ENCODE data around the gene GDPD5. TPM values are rescaled to one million over a fixed set of nuclear protein-coding genes. Genes with fewer than 3 reads are reported as not detected.

Gene GDPD5
- total RNA-seq, 1 experiment from 2014 or later, result 28.6 TPM

DNA sequence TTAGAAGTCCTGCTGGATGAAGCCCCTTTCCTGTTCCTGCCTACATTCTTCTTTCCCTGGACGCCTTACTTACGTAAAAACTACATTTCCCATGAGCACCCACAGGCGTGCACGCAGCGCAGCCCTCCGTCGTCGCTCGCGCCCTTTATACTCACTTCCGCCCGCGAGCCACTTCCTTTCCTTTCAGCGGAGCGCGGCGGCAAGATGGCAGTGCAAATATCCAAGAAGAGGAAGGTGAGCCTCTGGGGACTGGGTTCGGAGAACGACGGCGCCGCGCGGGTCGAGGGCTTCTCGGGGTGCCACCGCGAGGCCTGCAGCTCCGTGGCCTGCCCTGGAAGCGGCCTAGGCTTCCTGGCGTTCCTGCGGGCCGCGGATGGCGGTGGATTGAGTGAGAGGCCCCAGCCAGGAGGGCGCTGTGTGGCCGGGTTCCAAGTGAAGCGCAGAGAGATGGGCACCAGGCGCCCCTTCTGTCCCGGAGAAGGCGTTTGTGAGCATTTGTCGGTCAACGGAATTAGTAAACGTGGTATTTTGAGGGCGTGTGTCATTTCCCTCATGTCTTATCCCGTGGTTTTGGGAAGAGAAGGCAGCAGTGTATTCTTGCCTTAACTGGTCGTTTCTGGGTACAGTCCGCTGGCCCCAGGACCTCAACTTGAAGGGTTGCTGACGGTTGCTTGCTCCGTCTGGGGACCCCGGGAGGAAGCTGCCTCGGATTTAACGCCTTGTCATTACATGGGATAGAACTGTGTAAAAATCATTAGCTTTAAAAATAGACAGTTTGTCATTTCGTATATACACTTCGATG is 126.2 kb downstream of the GDPD5 start, which contains the start of gene RPS3:
TSS of gene RPS3 (plus strand) at position 175 of the 802 bp plus-strand sequence. CDS start at position 205, 30 bp downstream.
- CTCF ChIA-PET, result interaction anchor here (0.6 to 1.3 kb wide), 3 partner anchors 12 to 77 kb away, joined by 3 to 6 read pairs (median 3); no protein-coding TSS in a partner anchor
- Mint-ChIP-seq H3K36me3 (ENCODE audit: insufficient read depth, unreplicated experiment) (peaks cover 58% of the 10 kb centered on the region), H3K9me3 (ENCODE audit: unreplicated experiment) (no peaks in the 10 kb centered on the region), H3K4me3 (ENCODE audit: unreplicated experiment) (peak within 1 kb of the TSS; percentile 99), H3K4me1 (ENCODE audit: low read depth, unreplicated experiment) (peaks cover 40% of the 10 kb centered on the region), H3K27ac (ENCODE audit: unreplicated experiment) (peak within 1 kb of the TSS; percentile 100), H3K27me3 (ENCODE audit: insufficient read depth, unreplicated experiment) (no peaks in the 10 kb centered on the region)
- TSS peak; percentile 57 for BruUV-seq (replicated peaks)
- H3K4me1 ChIP-seq, result peaks cover 35% of the 10 kb centered on the region
- intact Hi-C loops (cut with micrococcal nuclease; ENCODE audit: unreplicated experiment), result loop anchor here (1.0 kb wide), 1 partner anchor 11 kb away; no protein-coding TSS in a partner anchor
- H3K9me3 ChIP-seq, result no peaks in the 10 kb centered on the region
- DNase-seq, result peak; percentile 95 to 97
- H3K27me3 ChIP-seq (replicated peaks; ENCODE audit: control insufficient read depth, insufficient read depth, low read length), result no peaks in the 10 kb centered on the region
- H3K36me3 ChIP-seq (ENCODE audit: control insufficient read depth, insufficient read depth, low read length), result peaks cover 22% of the 10 kb centered on the region
- H3K4me3 ChIP-seq (ENCODE audit: low read depth, low read length), result peak within 1 kb of the TSS; percentile 80
- TF ChIP-seq, protein P1, sequence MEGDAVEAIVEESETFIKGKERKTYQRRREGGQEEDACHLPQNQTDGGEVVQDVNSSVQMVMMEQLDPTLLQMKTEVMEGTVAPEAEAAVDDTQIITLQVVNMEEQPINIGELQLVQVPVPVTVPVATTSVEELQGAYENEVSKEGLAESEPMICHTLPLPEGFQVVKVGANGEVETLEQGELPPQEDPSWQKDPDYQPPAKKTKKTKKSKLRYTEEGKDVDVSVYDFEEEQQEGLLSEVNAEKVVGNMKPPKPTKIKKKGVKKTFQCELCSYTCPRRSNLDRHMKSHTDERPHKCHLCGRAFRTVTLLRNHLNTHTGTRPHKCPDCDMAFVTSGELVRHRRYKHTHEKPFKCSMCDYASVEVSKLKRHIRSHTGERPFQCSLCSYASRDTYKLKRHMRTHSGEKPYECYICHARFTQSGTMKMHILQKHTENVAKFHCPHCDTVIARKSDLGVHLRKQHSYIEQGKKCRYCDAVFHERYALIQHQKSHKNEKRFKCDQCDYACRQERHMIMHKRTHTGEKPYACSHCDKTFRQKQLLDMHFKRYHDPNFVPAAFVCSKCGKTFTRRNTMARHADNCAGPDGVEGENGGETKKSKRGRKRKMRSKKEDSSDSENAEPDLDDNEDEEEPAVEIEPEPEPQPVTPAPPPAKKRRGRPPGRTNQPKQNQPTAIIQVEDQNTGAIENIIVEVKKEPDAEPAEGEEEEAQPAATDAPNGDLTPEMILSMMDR (IDR thresholded peaks at IDR 0.05; ENCODE audit: insufficient read depth in 1 of 2, low read depth in 1 of 2, low read length in 1 of 2, severe bottlenecking in 1 of 2, unreplicated experiment in 1 of 2), result peak in 1 of 2 experiments; percentile 60
- POLR2A ChIA-PET, result interaction anchor here (0.5 to 1.3 kb wide), 7 partner anchors 12 to 260 kb away, joined by 3 to 6 read pairs (median 5); no protein-coding TSS in a partner anchor

DNA sequence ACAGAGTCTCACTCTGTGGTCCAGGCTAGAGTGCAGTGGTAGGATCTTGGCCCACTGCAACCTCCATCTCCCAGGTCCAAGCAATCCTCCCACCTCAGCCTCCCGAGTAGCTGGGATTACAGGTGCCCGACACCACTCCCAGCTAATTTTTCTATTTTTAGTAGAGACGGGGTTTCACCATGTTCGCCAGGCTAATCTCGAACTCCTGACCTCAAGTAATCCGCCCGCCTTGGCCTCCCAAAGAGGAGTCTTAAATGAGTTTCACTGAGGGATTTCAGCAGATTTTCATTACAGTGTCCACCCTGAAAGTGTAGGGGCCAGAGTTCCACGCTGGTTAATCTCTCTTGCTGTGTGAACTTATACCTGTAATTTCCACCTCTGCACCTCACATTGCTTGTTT is 126.8 kb downstream of the GDPD5 start:
- Mint-ChIP-seq H3K4me3 (ENCODE audit: unreplicated experiment) (peak overlapping the region; percentile 99), H3K9me3 (ENCODE audit: unreplicated experiment) (no peaks in the 10 kb centered on the region), H3K27me3 (ENCODE audit: insufficient read depth, unreplicated experiment) (no peaks in the 10 kb centered on the region), H3K27ac (ENCODE audit: unreplicated experiment) (peak overlapping the region; percentile 100), H3K36me3 (ENCODE audit: insufficient read depth, unreplicated experiment) (peaks cover 51% of the 10 kb centered on the region), H3K4me1 (ENCODE audit: low read depth, unreplicated experiment) (peaks cover 33% of the 10 kb centered on the region)
- ChIA-PET POLR2A (interaction anchor here (1.0 kb wide), 1 partner anchor 24 kb away, joined by 4 read pairs; no protein-coding TSS in a partner anchor), CTCF (no interaction called here)
- DNase-seq, result no peak
- BruUV-seq (replicated peaks), result no TSS peak
- TF ChIP-seq, protein P1 (IDR thresholded peaks at IDR 0.05; ENCODE audit: insufficient read depth in 1 of 2, low read depth in 1 of 2, low read length in 1 of 2, severe bottlenecking in 1 of 2, unreplicated experiment in 1 of 2), result no peak
- H3K36me3 ChIP-seq (ENCODE audit: control insufficient read depth, insufficient read depth, low read length), result peaks cover 17% of the 10 kb centered on the region
- no peaks in the 10 kb centered on the region for H3K27me3 ChIP-seq (replicated peaks; ENCODE audit: control insufficient read depth, insufficient read depth, low read length)
- H3K9me3 ChIP-seq, result no peaks in the 10 kb centered on the region
- peaks cover 35% of the 10 kb centered on the region for H3K4me1 ChIP-seq
- intact Hi-C loops (cut with micrococcal nuclease; ENCODE audit: unreplicated experiment), result loop anchor here (1.0 kb wide), 1 partner anchor 11 kb away; no protein-coding TSS in a partner anchor
- H3K4me3 ChIP-seq (ENCODE audit: low read depth, low read length), result no peak overlapping the region

DNA sequence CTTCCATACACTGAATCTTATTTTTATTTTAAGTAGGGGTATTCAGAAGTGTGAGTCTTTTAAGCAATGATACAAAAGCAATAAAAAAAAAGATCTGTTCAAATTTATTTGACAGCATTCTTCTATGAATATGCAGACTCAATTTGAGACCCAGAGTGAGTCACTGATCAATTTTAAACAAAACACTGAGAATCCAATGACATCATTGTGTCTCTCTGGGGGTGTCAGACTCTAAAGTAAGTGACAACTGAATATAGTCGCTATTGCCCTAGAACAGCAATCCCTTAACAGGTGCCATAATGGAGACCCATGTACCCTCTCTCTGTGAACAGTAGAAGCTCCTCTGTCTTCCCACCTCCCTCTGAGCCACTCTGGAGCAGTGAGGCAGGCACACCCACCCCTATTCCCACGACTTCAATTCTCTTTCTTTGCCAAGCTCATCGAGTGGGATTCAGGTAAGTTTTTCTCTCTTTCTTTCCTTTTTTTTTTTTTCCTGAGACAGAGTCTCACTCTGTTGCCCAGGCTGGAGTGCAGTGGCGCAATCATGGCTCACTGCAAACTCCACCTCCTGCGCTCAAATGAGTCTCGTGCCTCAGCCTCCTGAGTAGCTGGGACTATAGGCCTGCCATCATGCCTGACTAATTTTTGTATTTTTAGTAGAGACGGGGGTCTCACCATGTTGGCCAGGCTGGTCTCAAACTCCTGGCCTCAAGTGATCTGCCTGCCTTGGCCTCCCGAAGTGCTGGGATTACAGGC is 131.5 kb downstream of the GDPD5 start:
- H3K36me3 Mint-ChIP-seq (ENCODE audit: insufficient read depth, unreplicated experiment), result peaks cover 5% of the 10 kb centered on the region
- no peak overlapping the region for H3K4me3 Mint-ChIP-seq (ENCODE audit: unreplicated experiment)
- H3K9me3 Mint-ChIP-seq (ENCODE audit: unreplicated experiment), result no peaks in the 10 kb centered on the region
- no peaks in the 10 kb centered on the region for H3K27me3 ChIP-seq (replicated peaks; ENCODE audit: control insufficient read depth, insufficient read depth, low read length)
- BruUV-seq (replicated peaks), result no TSS peak
- H3K27me3 Mint-ChIP-seq (ENCODE audit: insufficient read depth, unreplicated experiment), result no peaks in the 10 kb centered on the region
- H3K36me3 ChIP-seq (ENCODE audit: control insufficient read depth, insufficient read depth, low read length), result no peaks in the 10 kb centered on the region
- peaks cover 4% of the 10 kb centered on the region for H3K4me1 Mint-ChIP-seq (ENCODE audit: low read depth, unreplicated experiment)
- CTCF ChIA-PET, result no interaction called here
- H3K4me1 ChIP-seq, result peaks cover 5% of the 10 kb centered on the region
- H3K27ac Mint-ChIP-seq (ENCODE audit: unreplicated experiment), result no peak overlapping the region
- no peaks in the 10 kb centered on the region for H3K9me3 ChIP-seq
- no peak overlapping the region for H3K4me3 ChIP-seq (ENCODE audit: low read depth, low read length)
- intact Hi-C loops (cut with micrococcal nuclease; ENCODE audit: unreplicated experiment), result no loop called here
- TF ChIP-seq, protein P1 (IDR thresholded peaks at IDR 0.05; ENCODE audit: insufficient read depth in 1 of 2, low read depth in 1 of 2, low read length in 1 of 2, severe bottlenecking in 1 of 2, unreplicated experiment in 1 of 2), result no peak
- POLR2A ChIA-PET, result interaction anchor here (1.4 kb wide), 1 partner anchor 28 kb away, joined by 3 read pairs; no protein-coding TSS in a partner anchor
- no peak for DNase-seq

All from Caco-2 (cell line).